CD4-positive, alpha-beta T cell (primary cell): ENCODE data around the gene KRTAP17-1. TPM values are rescaled to one million over a fixed set of nuclear protein-coding genes. Genes with fewer than 3 reads are reported as not detected.

Experiments used
- ATAC-seq: fragments of 200-7000 bp; cut with Tn5 transposase; one replicate; pipeline ENCODE4 v1.10.0; 2022; ENCODE audit warnings: mild to moderate bottlenecking; ENCODE audit not compliant: poor library complexity
- CTCF ChIA-PET: fragments of 350-600 bp; sonication (Branson Sonifier 250); formaldehyde crosslinking; loops from one replicate; lab custom pipeline; 2021; ENCODE audit warnings: antibody characterized with exemption, inconsistent platforms; lab: Charles Lee
- POLR2A ChIA-PET: fragments of 350-600 bp; sonication (Branson Sonifier 250); formaldehyde crosslinking; loops from one replicate; lab custom pipeline; 2021; ENCODE audit warnings: antibody characterized with exemption, inconsistent platforms; lab: Charles Lee
- DNase-seq, 14 experiments: peaks; one replicate each; pipeline ENCODE4 v3.0.0-alpha.2; 2013 to 2020; ENCODE audit warnings: mixed read lengths in 2 of 14
- H3K27ac ChIP-seq, 2 donors: one replicate each; pipeline versions ENCODE4 v1.5.1 to v1.7.0; 2013; ENCODE audit warnings: low read length in 2 of 2, low read depth in 1 of 2, mild to moderate bottlenecking in 1 of 2
- H3K27me3 ChIP-seq, 2 experiments: 1 replicate in 1 of 2; 2 replicates in 1 of 2; pipeline versions ENCODE4 v1.6.1 to v1.7.0; 2013; ENCODE audit warnings: low read length in 2 of 2, control low read depth in 1 of 2, mild to moderate bottlenecking in 1 of 2, moderate library complexity in 1 of 2; ENCODE audit not compliant: insufficient read depth in 2 of 2, control insufficient read depth in 1 of 2
- H3K36me3 ChIP-seq: one replicate; pipeline ENCODE4 v1.6.1; 2013; ENCODE audit warnings: low read length, control low read depth; ENCODE audit not compliant: insufficient read depth
- H3K4me1 ChIP-seq: one replicate; pipeline ENCODE4 v1.6.1; 2013; ENCODE audit warnings: low read length, control low read depth; ENCODE audit not compliant: insufficient read depth
- H3K4me3 ChIP-seq: one replicate; pipeline ENCODE4 v1.5.1; 2013; ENCODE audit warnings: mild to moderate bottlenecking, low read length, moderate library complexity
- H3K9me3 ChIP-seq, 2 experiments: 1 replicate in 1 of 2; 2 replicates in 1 of 2; pipeline versions ENCODE4 v1.6.1 to v1.7.0; 2013; ENCODE audit warnings: low read length in 2 of 2, mild to moderate bottlenecking in 2 of 2, control low read depth in 1 of 2, moderate library complexity in 1 of 2; ENCODE audit not compliant: control insufficient read depth in 1 of 2, insufficient read depth in 1 of 2
- H3K27ac Mint-ChIP-seq: one replicate; pipeline ENCODE4 v1.8.0; 2020; ENCODE audit warnings: mixed read lengths
- H3K27me3 Mint-ChIP-seq: one replicate; pipeline ENCODE4 v1.8.0; 2021; ENCODE audit warnings: mixed read lengths
- H3K36me3 Mint-ChIP-seq: one replicate; pipeline ENCODE4 v1.8.0; 2021; ENCODE audit warnings: low read depth, mixed read lengths
- H3K4me1 Mint-ChIP-seq: one replicate; pipeline ENCODE4 v1.8.0; 2021; ENCODE audit warnings: low read depth, mixed read lengths
- H3K4me3 Mint-ChIP-seq: one replicate; pipeline ENCODE4 v1.8.0; 2020; ENCODE audit warnings: mild to moderate bottlenecking, mixed read lengths
- H3K9me3 Mint-ChIP-seq: one replicate; pipeline ENCODE4 v1.8.0; 2020; ENCODE audit warnings: mixed read lengths
- intact Hi-C, 2 experiments: fragments of 100-400 bp; cut with DNase I in 1 of 2; cut with micrococcal nuclease in 1 of 2; formaldehyde crosslinking; loops; one replicate each; pipeline versions ENCODE4 v1.15.1 to v1.9.0; 2023 to 2025; cut with DNase I, micrococcal nuclease
- total RNA-seq, 174 experiments: library from RNA in 2 of 174; stranded (reverse) in 2 of 174; gene quantifications; one replicate each; pipeline ENCODE4 v1.2.3 and lab custom pipeline; 2021 to 2026
- TF ChIP-seq, protein P1 (sequence below): fragments of 200-600 bp; IDR thresholded peaks from one replicate; pipeline ENCODE4 v1.8.0; 2022; ENCODE audit warnings: antibody characterized with exemption, mild to moderate bottlenecking

The KRTAP17-1 gene
- total RNA-seq, 2 experiments from 2014 or later, result not detected

DNA sequence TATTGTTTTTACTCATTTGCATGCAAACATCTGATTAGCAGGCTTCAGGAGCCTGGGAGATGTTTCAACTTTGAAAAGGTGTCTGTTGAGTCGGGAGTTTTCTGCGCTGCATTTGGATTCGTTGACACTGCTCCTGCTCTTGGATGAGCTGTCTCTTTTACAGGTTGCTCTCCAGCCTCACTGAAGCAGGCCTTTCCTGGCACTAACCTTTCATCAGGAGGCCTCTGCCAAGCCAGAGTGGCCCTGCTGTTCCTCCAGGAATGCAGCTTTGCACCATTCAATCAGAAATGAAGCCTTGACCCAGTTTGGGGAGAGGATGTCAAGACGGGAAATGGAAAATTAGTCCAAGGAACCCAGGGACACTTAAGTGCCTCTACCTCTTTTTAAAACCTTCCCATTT is 12.5 kb downstream of the KRTAP17-1 start:
- ATAC-seq (no peak), DNase-seq (no peak)
- H3K9me3 Mint-ChIP-seq, result peaks cover 3% of the 10 kb centered on the region
- no peaks in the 10 kb centered on the region for H3K27me3 Mint-ChIP-seq
- H3K4me1 Mint-ChIP-seq, result peaks cover 41% of the 10 kb centered on the region
- no peak overlapping the region for H3K4me3 Mint-ChIP-seq
- Histone ChIP-seq H3K9me3 (peaks cover 0 to 3% of the 10 kb centered on the region in 2 experiments), H3K36me3 (no peaks in the 10 kb centered on the region), H3K27ac (no peak overlapping the region), H3K4me3 (no peak overlapping the region), H3K27me3 (no peaks in the 10 kb centered on the region), H3K4me1 (peaks cover 16% of the 10 kb centered on the region)
- POLR2A ChIA-PET, result no interaction called here
- intact Hi-C loops, result no loop called here
- no peak overlapping the region for H3K27ac Mint-ChIP-seq
- TF ChIP-seq, protein P1, sequence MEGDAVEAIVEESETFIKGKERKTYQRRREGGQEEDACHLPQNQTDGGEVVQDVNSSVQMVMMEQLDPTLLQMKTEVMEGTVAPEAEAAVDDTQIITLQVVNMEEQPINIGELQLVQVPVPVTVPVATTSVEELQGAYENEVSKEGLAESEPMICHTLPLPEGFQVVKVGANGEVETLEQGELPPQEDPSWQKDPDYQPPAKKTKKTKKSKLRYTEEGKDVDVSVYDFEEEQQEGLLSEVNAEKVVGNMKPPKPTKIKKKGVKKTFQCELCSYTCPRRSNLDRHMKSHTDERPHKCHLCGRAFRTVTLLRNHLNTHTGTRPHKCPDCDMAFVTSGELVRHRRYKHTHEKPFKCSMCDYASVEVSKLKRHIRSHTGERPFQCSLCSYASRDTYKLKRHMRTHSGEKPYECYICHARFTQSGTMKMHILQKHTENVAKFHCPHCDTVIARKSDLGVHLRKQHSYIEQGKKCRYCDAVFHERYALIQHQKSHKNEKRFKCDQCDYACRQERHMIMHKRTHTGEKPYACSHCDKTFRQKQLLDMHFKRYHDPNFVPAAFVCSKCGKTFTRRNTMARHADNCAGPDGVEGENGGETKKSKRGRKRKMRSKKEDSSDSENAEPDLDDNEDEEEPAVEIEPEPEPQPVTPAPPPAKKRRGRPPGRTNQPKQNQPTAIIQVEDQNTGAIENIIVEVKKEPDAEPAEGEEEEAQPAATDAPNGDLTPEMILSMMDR, result no peak
- CTCF ChIA-PET, result no interaction called here
- H3K36me3 Mint-ChIP-seq, result no peaks in the 10 kb centered on the region

DNA sequence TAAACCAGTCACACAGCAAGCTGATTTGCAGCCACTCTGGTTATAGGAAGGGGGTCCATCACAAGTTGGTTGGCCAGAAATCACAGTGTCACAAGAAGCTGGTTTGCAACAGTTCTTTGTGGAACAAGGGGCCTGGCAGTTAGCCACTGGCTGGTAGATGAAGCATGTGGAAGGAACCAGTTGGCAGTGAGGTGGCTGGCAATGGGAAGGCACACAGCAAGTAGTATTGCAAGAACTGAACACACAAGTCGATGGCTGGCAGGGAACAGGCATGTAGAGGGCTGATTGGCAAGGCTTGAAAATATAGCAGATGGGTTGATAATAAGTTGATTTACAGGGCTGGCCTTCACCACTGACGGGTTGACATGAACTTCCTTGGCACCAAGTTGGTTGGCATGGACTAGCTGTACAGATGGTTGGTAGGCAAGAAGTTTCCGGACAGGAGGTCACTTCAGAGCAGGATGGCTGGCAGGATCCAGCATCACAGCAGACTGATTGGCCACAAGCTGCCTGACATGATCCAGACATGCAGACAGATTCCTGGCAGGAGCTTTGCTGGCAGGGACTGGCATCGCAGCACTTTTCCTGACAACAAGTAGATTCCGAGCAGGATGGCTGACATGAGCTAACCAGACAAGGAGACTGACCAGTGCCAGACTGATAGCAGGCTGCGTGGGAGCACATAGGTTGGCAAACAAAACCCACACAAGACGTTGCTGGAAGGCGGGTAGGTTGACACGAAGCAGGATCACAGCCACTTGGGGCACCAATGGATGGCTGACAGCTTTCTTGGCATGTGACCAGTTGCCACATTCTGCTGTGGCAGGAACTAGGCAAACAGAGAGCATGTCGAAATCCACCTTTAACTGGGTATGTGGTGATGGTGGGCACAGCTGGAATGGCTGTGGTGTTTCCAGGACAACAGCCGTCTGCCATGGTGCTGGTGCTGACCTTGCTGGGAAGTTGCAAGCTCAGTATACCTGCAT is 13.3 kb downstream of the KRTAP17-1 start, which contains the start of gene KRTAP29-1:
KRTAP29-1 (minus strand) TSS at position 936 of the 986 bp plus-strand sequence; CDS start at position 936, 0 bp downstream.
- no peak within 1 kb of the TSS for H3K4me3 ChIP-seq
- intact Hi-C loops, result no loop called here
- no peaks in the 10 kb centered on the region for H3K36me3 ChIP-seq
- TF ChIP-seq, protein P1, result no peak
- Mint-ChIP-seq H3K36me3 (no peaks in the 10 kb centered on the region), H3K27me3 (no peaks in the 10 kb centered on the region), H3K4me3 (no peak within 1 kb of the TSS), H3K4me1 (peaks cover 33% of the 10 kb centered on the region), H3K27ac (no peak within 1 kb of the TSS), H3K9me3 (peaks cover 3% of the 10 kb centered on the region)
- H3K9me3 ChIP-seq, result peaks cover 0 to 3% of the 10 kb centered on the region in 2 experiments
- no peaks in the 10 kb centered on the region for H3K27me3 ChIP-seq
- ATAC-seq (no peak), DNase-seq (no peak)
- ChIA-PET CTCF (interaction anchor here (0.9 kb wide), 1 partner anchor 20 kb away, joined by 3 read pairs; no protein-coding TSS in a partner anchor), POLR2A (no interaction called here)
- H3K27ac ChIP-seq, result no peak within 1 kb of the TSS
- peaks cover 8% of the 10 kb centered on the region for H3K4me1 ChIP-seq

- no peak overlapping the region for H3K4me3 ChIP-seq
- no peaks in the 10 kb centered on the region for H3K36me3 ChIP-seq
- Mint-ChIP-seq H3K27me3 (no peaks in the 10 kb centered on the region), H3K4me3 (no peak overlapping the region), H3K36me3 (no peaks in the 10 kb centered on the region), H3K27ac (no peak overlapping the region), H3K4me1 (peaks cover 24% of the 10 kb centered on the region), H3K9me3 (peaks cover 3% of the 10 kb centered on the region)
- H3K27ac ChIP-seq, result no peak overlapping the region
- POLR2A ChIA-PET, result no interaction called here
- intact Hi-C loops, result no loop called here
- H3K4me1 ChIP-seq, result no peaks in the 10 kb centered on the region
- CTCF ChIA-PET, result interaction anchor here (0.8 to 0.9 kb wide), 2 partner anchors 21 to 42 kb away, joined by 3 to 4 read pairs; no protein-coding TSS in a partner anchor
- no peak for DNase-seq
- ATAC-seq, result no peak
- no peaks in the 10 kb centered on the region for H3K27me3 ChIP-seq
- peaks cover 0 to 3% of the 10 kb centered on the region in 2 experiments for H3K9me3 ChIP-seq
- TF ChIP-seq, protein P1, result no peak
Observed at GRCh38 chr17:41301204-41301790, 14.2 kb downstream of the KRTAP17-1 start.
